ENCODE measurements around the gene ADAMTS10. TPM values are rescaled to one million over a fixed set of nuclear protein-coding genes. Genes with fewer than 3 reads are reported as not detected.

The ADAMTS10 gene
- total and polyA plus RNA-seq, 4 donors: 1.2 to 10.1 (median 3.6) TPM

DNA sequence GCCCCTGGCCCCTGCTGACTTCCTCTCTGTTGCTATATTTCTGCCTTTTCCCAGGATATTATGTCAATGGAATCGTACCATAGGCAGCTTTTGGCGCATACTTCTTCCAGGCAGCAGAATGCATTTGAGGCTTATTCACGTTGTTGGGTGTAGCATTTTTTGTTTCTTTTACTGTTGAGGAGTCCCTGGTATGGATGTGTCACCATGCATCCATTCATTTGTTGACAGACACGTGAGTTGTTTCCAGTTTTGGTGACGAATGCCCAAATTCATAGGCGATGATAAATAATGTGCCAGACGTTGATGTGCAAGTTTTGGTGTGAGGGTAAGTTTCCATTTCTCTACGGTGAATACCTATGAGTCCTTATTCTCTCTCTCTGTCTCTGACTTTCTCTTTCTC is 24.9 kb upstream of the ADAMTS10 start:
- Histone ChIP-seq H3K4me1 (ENCODE audit: control insufficient read depth in 4 of 4, insufficient read depth in 4 of 4, low read length in 3 of 4) (peaks cover 15 to 44% (median 40%) of the 10 kb centered on the region in 4 donors), H3K36me3 (ENCODE audit: control insufficient read depth in 4 of 4, insufficient read depth in 3 of 4, low read depth in 1 of 4, low read length in 3 of 4) (no peaks in the 10 kb centered on the region), H3K9me3 (ENCODE audit: control insufficient read depth in 4 of 4, low read length in 3 of 4) (no peaks in the 10 kb centered on the region), H3K9ac (ENCODE audit: low read depth in 1 of 2, low read length in 2 of 2) (no peak overlapping the region), H3K27me3 (ENCODE audit: control insufficient read depth in 4 of 4, insufficient read depth in 4 of 4, low read length in 3 of 4) (no peaks in the 10 kb centered on the region), H3K27ac (ENCODE audit: low read depth in 1 of 2, low read length in 2 of 2) (no peak overlapping the region), H3K4me3 (ENCODE audit: low read depth in 1 of 3, low read length in 3 of 3) (no peak overlapping the region)
- no peak for TF ChIP-seq JUND (IDR thresholded peaks at IDR 0.05)
- TF ChIP-seq EGR1 (IDR thresholded peaks at IDR 0.05; ENCODE audit: low read depth in 2 of 2): no peak
- TF ChIP-seq HNF4G (IDR thresholded peaks at IDR 0.05): no peak
- TF ChIP-seq ATF3 (IDR thresholded peaks at IDR 0.05): no peak
- no peak for TF ChIP-seq NR2F2 (IDR thresholded peaks at IDR 0.05)
- TF ChIP-seq FOXA1 (IDR thresholded peaks at IDR 0.05): no peak
- no peak for TF ChIP-seq RXRA (IDR thresholded peaks at IDR 0.05)
- TF ChIP-seq GABPA (IDR thresholded peaks at IDR 0.05 in 1 of 2, conservative IDR thresholded peaks at IDR 0.05 in 1 of 2): no peak
- TF ChIP-seq YY1 (IDR thresholded peaks at IDR 0.05): no peak
- TF ChIP-seq TAF1 (conservative IDR thresholded peaks at IDR 0.05): no peak
- 91% methylated on average over 8 of the region's 8 CpGs for WGBS
- no peak for DNase-seq (ENCODE audit: low spot score)

DNA sequence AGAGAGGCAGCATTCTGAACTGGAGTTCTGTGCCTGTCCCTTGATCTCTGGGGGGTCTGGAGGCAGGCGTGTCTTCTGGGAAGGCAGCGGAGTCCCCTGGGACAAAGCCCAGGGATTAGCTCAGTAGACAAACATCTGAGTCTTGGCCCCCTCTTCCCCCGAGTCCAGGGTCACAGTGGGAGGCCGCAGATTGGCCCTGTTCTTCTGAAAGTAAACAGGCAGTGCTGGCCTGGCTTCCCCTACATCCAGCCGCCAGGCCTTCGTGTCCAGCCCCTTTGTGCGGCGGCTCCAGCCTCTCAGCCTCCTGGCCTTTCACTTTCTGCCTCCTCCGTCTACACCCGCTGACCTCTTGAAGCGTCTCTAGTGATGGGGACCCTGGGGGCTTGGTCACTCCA is 20.9 kb upstream of the ADAMTS10 start:
- Histone ChIP-seq H3K4me1 (ENCODE audit: control insufficient read depth in 4 of 4, insufficient read depth in 4 of 4, low read length in 3 of 4) (peaks cover 4 to 18% (median 11%) of the 10 kb centered on the region in 4 donors), H3K27ac (ENCODE audit: low read depth in 1 of 2, low read length in 2 of 2) (peak overlapping the region; percentile 67 to 70), H3K36me3 (ENCODE audit: control insufficient read depth in 4 of 4, insufficient read depth in 3 of 4, low read depth in 1 of 4, low read length in 3 of 4) (no peaks in the 10 kb centered on the region), H3K4me3 (ENCODE audit: low read depth in 1 of 3, low read length in 3 of 3) (no peak overlapping the region), H3K9ac (ENCODE audit: low read depth in 1 of 2, low read length in 2 of 2) (no peak overlapping the region), H3K9me3 (ENCODE audit: control insufficient read depth in 4 of 4, low read length in 3 of 4) (no peaks in the 10 kb centered on the region), H3K27me3 (ENCODE audit: control insufficient read depth in 4 of 4, insufficient read depth in 4 of 4, low read length in 3 of 4) (no peaks in the 10 kb centered on the region)
- no peak for DNase-seq (ENCODE audit: low spot score)
- TF ChIP-seq NR2F2 (IDR thresholded peaks at IDR 0.05): peak; percentile 94
- no peak for TF ChIP-seq HNF4G (IDR thresholded peaks at IDR 0.05)
- peak; percentile 75 for TF ChIP-seq SP1 (IDR thresholded peaks at IDR 0.05)
- TF ChIP-seq, protein P1, sequence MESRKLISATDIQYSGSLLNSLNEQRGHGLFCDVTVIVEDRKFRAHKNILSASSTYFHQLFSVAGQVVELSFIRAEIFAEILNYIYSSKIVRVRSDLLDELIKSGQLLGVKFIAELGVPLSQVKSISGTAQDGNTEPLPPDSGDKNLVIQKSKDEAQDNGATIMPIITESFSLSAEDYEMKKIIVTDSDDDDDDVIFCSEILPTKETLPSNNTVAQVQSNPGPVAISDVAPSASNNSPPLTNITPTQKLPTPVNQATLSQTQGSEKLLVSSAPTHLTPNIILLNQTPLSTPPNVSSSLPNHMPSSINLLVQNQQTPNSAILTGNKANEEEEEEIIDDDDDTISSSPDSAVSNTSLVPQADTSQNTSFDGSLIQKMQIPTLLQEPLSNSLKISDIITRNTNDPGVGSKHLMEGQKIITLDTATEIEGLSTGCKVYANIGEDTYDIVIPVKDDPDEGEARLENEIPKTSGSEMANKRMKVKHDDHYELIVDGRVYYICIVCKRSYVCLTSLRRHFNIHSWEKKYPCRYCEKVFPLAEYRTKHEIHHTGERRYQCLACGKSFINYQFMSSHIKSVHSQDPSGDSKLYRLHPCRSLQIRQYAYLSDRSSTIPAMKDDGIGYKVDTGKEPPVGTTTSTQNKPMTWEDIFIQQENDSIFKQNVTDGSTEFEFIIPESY (IDR thresholded peaks at IDR 0.05): no peak
- no peak for TF ChIP-seq ATF3 (IDR thresholded peaks at IDR 0.05)
- TF ChIP-seq EGR1 (IDR thresholded peaks at IDR 0.05; ENCODE audit: low read depth in 2 of 2): peak in 1 of 2 donors; percentile 14
- TF ChIP-seq, protein P2, sequence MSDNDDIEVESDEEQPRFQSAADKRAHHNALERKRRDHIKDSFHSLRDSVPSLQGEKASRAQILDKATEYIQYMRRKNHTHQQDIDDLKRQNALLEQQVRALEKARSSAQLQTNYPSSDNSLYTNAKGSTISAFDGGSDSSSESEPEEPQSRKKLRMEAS (IDR thresholded peaks at IDR 0.05): peak; percentile 44
- peak; percentile 48 to 72 for TF ChIP-seq JUND (IDR thresholded peaks at IDR 0.05)
- no peak for TF ChIP-seq RAD21 (IDR thresholded peaks at IDR 0.05)
- no peak for TF ChIP-seq GABPA (IDR thresholded peaks at IDR 0.05 in 1 of 2, conservative IDR thresholded peaks at IDR 0.05 in 1 of 2)
- TF ChIP-seq YY1 (IDR thresholded peaks at IDR 0.05): peak; percentile 30
- peak; percentile 74 for TF ChIP-seq HNF4A (conservative IDR thresholded peaks at IDR 0.05)
- peak; percentile 76 to 82 for TF ChIP-seq RXRA (IDR thresholded peaks at IDR 0.05)
- TF ChIP-seq, protein P3, sequence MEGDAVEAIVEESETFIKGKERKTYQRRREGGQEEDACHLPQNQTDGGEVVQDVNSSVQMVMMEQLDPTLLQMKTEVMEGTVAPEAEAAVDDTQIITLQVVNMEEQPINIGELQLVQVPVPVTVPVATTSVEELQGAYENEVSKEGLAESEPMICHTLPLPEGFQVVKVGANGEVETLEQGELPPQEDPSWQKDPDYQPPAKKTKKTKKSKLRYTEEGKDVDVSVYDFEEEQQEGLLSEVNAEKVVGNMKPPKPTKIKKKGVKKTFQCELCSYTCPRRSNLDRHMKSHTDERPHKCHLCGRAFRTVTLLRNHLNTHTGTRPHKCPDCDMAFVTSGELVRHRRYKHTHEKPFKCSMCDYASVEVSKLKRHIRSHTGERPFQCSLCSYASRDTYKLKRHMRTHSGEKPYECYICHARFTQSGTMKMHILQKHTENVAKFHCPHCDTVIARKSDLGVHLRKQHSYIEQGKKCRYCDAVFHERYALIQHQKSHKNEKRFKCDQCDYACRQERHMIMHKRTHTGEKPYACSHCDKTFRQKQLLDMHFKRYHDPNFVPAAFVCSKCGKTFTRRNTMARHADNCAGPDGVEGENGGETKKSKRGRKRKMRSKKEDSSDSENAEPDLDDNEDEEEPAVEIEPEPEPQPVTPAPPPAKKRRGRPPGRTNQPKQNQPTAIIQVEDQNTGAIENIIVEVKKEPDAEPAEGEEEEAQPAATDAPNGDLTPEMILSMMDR (IDR thresholded peaks at IDR 0.05; ENCODE audit: low read depth, low read length, missing input control): no peak
- TF ChIP-seq REST (IDR thresholded peaks at IDR 0.05): peak; percentile 63
- TF ChIP-seq FOXA1 (IDR thresholded peaks at IDR 0.05): peak; percentile 80
- peak; percentile 76 for TF ChIP-seq FOXA2 (IDR thresholded peaks at IDR 0.05)
- WGBS: 23% methylated on average over 11 of the region's 11 CpGs

Measured in liver (tissue), 9 donors.